Lung (tissue), 16 donors: ENCODE measurements around the gene LHFPL3. TPM values are rescaled to one million over a fixed set of nuclear protein-coding genes. Genes with fewer than 3 reads are reported as not detected.
A peak's percentile ranks its signal among the peaks of the same experiment; 100 is the strongest.
"Not testable (repeated sequence)": the region's sequence is repeated elsewhere in the genome, so short reads cannot be mapped to it uniquely, and the experiment has no call there.

Experiments
- ATAC-seq: fragments of 200-7000 bp; cut with Tn5 transposase; one replicate; pipeline ENCODE4 v1.9.1; 2020; ENCODE audit warnings: moderate number of reproducible peaks; ENCODE audit not compliant: insufficient read depth, low FRiP score
- DNase-seq, 3 donors: peaks; one replicate each; pipeline ENCODE4 v3.0.0-alpha.2; 2013 to 2017
- H3K27ac ChIP-seq, 2 donors: one replicate each; pipeline ENCODE4 v1.5.1; 2013; ENCODE audit warnings: mild to moderate bottlenecking in 2 of 2, moderate library complexity in 2 of 2, control low read depth in 1 of 2, inconsistent platforms in 1 of 2, low read depth in 1 of 2, low read length in 1 of 2
- H3K27me3 ChIP-seq, 3 donors: one replicate each; pipeline ENCODE4 v1.5.1; 2013; ENCODE audit warnings: low read length in 2 of 3; ENCODE audit not compliant: control insufficient read depth in 3 of 3, insufficient read depth in 3 of 3
- H3K36me3 ChIP-seq, 4 donors: one replicate each; pipeline ENCODE4 v1.5.1; 2013; ENCODE audit warnings: low read length in 4 of 4, mild to moderate bottlenecking in 1 of 4, moderate library complexity in 1 of 4; ENCODE audit not compliant: control insufficient read depth in 4 of 4, insufficient read depth in 4 of 4
- H3K4me1 ChIP-seq, 5 donors: one replicate each; pipeline ENCODE4 v1.5.1; 2013; ENCODE audit warnings: low read length in 5 of 5, mild to moderate bottlenecking in 2 of 5, moderate library complexity in 1 of 5; ENCODE audit not compliant: control insufficient read depth in 5 of 5, insufficient read depth in 5 of 5
- H3K4me3 ChIP-seq: one replicate; pipeline ENCODE4 v1.5.1; 2013; ENCODE audit warnings: mild to moderate bottlenecking, control low read depth, moderate library complexity
- H3K9ac ChIP-seq, 2 donors: one replicate each; pipeline ENCODE4 v1.5.1; 2013; ENCODE audit warnings: low read length in 2 of 2, control low read depth in 1 of 2; ENCODE audit not compliant: insufficient read depth in 1 of 2
- H3K9me3 ChIP-seq, 4 donors: one replicate each; pipeline ENCODE4 v1.5.1; 2013; ENCODE audit warnings: low read length in 3 of 4, mild to moderate bottlenecking in 1 of 4, moderate library complexity in 1 of 4; ENCODE audit not compliant: control insufficient read depth in 4 of 4, insufficient read depth in 3 of 4
- CTCF ChIP-seq: IDR thresholded peaks from 2 replicates; pipeline ENCODE4 v1.5.1; 2012; ENCODE audit warnings: mild to moderate bottlenecking; ENCODE audit errors: control extremely low read depth, extremely low read depth
- WGBS, 2 donors: extraction: QIAGEN DNeasy Blood & Tissue Kit; methylation state at CpG; one replicate each; pipeline ENCODE4 v1.1.7; 2013; 5-methylcytosine and 5-hydroxymethylcytosine counted together
- long read RNA-seq, 5 donors: transcript quantifications; one replicate each; lab custom pipeline, GENCODE V29; 2026
- polyA plus RNA-seq, 2 donors: library from polyadenylated mRNA; stranded (reverse); fragments of 200-250 nt; gene quantifications; one replicate each; pipeline ENCODE4 v1.2.1, GENCODE V29; 2013
- total RNA-seq, 2 donors: library from RNA; depleted of rRNA in 1 of 2; stranded (reverse); fragments of >200 nt in 1 of 2; gene quantifications; one replicate each; pipeline ENCODE4 v1.2.1, GENCODE V29; 2014 to 2021
- donor health status: control.
- donor health status: control.
- donor health status: Bipolar disorder and iron deficiency.
- donor health status: healthy.
- donor health status: DM: yes; HTN: yes; CAD: no.

The LHFPL3 gene
- total RNA-seq (not detected), polyA plus RNA-seq (not detected)
- long read RNA-seq, donor 1, partial matches to known transcripts = 13 of 13 reads
- long read RNA-seq, donor 1, other reads (novel, unspliced or antisense) = 0 of 13 reads
- long read RNA-seq, donor 2 = 0 reads
- long read RNA-seq, donor 3 = 0 reads
- long read RNA-seq, donor 4 = 0 reads
- long read RNA-seq, donor 5 = 0 reads

GRCh38 chr7:104328296-104328969 lies at the start of gene LHFPL3:
TSS of gene LHFPL3 (plus strand) at chr7:104328603.
- WGBS, 2 donors = 1% methylated on average over 51 to 62 of the region's 62 CpGs
- Histone ChIP-seq H3K36me3 (no peaks in the 10 kb centered on the region), H3K9ac (no peak within 1 kb of the TSS), H3K9me3 (no peaks in the 10 kb centered on the region), H3K27ac (no peak within 1 kb of the TSS), H3K4me1 (peaks cover 0 to 15% (median 0%) of the 10 kb centered on the region in 5 donors), H3K4me3 (no peak within 1 kb of the TSS), H3K27me3 (peaks cover 12 to 64% (median 41%) of the 10 kb centered on the region in 3 donors)
- TF ChIP-seq CTCF = no peak
- peak; percentile 11 to 36 (median 22) for DNase-seq
- no peak for ATAC-seq

GRCh38 chr7:104281685-104282084 lies 46.7 kb upstream of the LHFPL3 start:
- not testable (repeated sequence) for DNase-seq, H3K4me3 ChIP-seq, H3K9ac ChIP-seq, H3K36me3 ChIP-seq, H3K9me3 ChIP-seq, H3K27me3 ChIP-seq, ATAC-seq, H3K4me1 ChIP-seq, H3K27ac ChIP-seq
- WGBS, 2 donors = 84 to 94% methylated on average over 1 of the region's 2 CpGs

GRCh38 chr7:104286839-104287238 lies 41.6 kb upstream of the LHFPL3 start:
- DNase-seq (no peak), ATAC-seq (no peak)
- H3K4me1 ChIP-seq = no peaks in the 10 kb centered on the region
- 44 to 67% methylated on average over 1 of the region's 1 CpG for WGBS, 2 donors
- H3K27ac ChIP-seq = no peak overlapping the region
- no peak overlapping the region for H3K4me3 ChIP-seq
- H3K9me3 ChIP-seq = no peaks in the 10 kb centered on the region
- no peak overlapping the region for H3K9ac ChIP-seq
- TF ChIP-seq CTCF = no peak
- no peaks in the 10 kb centered on the region for H3K27me3 ChIP-seq
- H3K36me3 ChIP-seq = no peaks in the 10 kb centered on the region

- WGBS, 2 donors = 92 to 95% methylated on average over 1 of the region's 1 CpG
- ATAC-seq (no peak), DNase-seq (peak in 2 of 3 donors; percentile 0 to 25)
- Histone ChIP-seq H3K9ac (no peak overlapping the region), H3K9me3 (no peaks in the 10 kb centered on the region), H3K36me3 (no peaks in the 10 kb centered on the region), H3K4me1 (no peaks in the 10 kb centered on the region), H3K27ac (no peak overlapping the region), H3K4me3 (no peak overlapping the region), H3K27me3 (no peaks in the 10 kb centered on the region)
- TF ChIP-seq CTCF = no peak
Observed at GRCh38 chr7:104288137-104288536, 40.3 kb upstream of the LHFPL3 start.
